HEK293T (cell line): Measurements from ENCODE around the gene E2F2.

ENCODE experiments used
- CTCF ChIA-PET: fragments of 350-600 bp; formaldehyde crosslinking; extraction: SDS; loops from one replicate; lab custom pipeline; 2021; ENCODE audit warnings: antibody characterized with exemption, inconsistent platforms; lab: Yijun Ruan, JAX
- POLR2A ChIA-PET: fragments of 350-600 bp; formaldehyde crosslinking; extraction: SDS; loops from one replicate; lab custom pipeline; 2020; ENCODE audit warnings: antibody characterized with exemption, inconsistent platforms; lab: Yijun Ruan, JAX
- DNase-seq: peaks from one replicate; pipeline ENCODE4 v3.0.0; 2012; ENCODE audit warnings: mixed read lengths; ENCODE audit errors: extremely low spot score
- ARNT ChIP-seq: fragments of 450-650 bp; IDR thresholded peaks from 2 replicates; pipeline ENCODE4 v1.6.1; 2017; ENCODE audit warnings: mild to moderate bottlenecking
- BHLHE40 ChIP-seq: fragments of 450-650 bp; IDR thresholded peaks from 2 replicates; pipeline ENCODE4 v1.6.1; 2016; ENCODE audit warnings: mild to moderate bottlenecking, moderate library complexity, borderline replicate concordance
- CTBP1 ChIP-seq: fragments of 450-650 bp; IDR thresholded peaks from 2 replicates; pipeline ENCODE4 v1.6.1; 2016; ENCODE audit warnings: borderline replicate concordance
- ELF4 ChIP-seq: fragments of 450-650 bp; IDR thresholded peaks from 2 replicates; pipeline ENCODE4 v1.6.1; 2017; ENCODE audit warnings: antibody characterized with exemption
- FOXA1 ChIP-seq: fragments of 450-650 bp; IDR thresholded peaks from 2 replicates; pipeline ENCODE4 v1.6.1; 2016; ENCODE audit warnings: mild to moderate bottlenecking
- FOXK2 ChIP-seq: fragments of 450-650 bp; IDR thresholded peaks from 2 replicates; pipeline ENCODE4 v1.6.1; 2016; ENCODE audit warnings: mild to moderate bottlenecking
- FOXM1 ChIP-seq: fragments of 450-650 bp; IDR thresholded peaks from 2 replicates; pipeline ENCODE4 v1.6.1; 2017; ENCODE audit warnings: mild to moderate bottlenecking, borderline replicate concordance
- HDGF ChIP-seq: fragments of 450-650 bp; IDR thresholded peaks from 2 replicates; pipeline ENCODE4 v1.6.1; 2017; ENCODE audit warnings: antibody characterized with exemption, borderline replicate concordance
- L3MBTL2 ChIP-seq: fragments of 450-650 bp; conservative IDR thresholded peaks from 2 replicates; pipeline ENCODE4 v1.6.1; 2016; ENCODE audit warnings: mild to moderate bottlenecking
- LEF1 ChIP-seq: fragments of 450-650 bp; IDR thresholded peaks from 2 replicates; pipeline ENCODE4 v1.6.1; 2017; ENCODE audit warnings: mild to moderate bottlenecking, borderline replicate concordance
- NFRKB ChIP-seq: fragments of 450-650 bp; IDR thresholded peaks from 2 replicates; pipeline ENCODE4 v1.6.1; 2016; ENCODE audit warnings: mild to moderate bottlenecking, moderate library complexity
- SP1 ChIP-seq: fragments of 450-650 bp; IDR thresholded peaks from 2 replicates; pipeline ENCODE4 v1.6.1; 2017
- SUZ12 ChIP-seq: fragments of 450-650 bp; IDR thresholded peaks from 2 replicates; pipeline ENCODE4 v1.6.1; 2016; ENCODE audit warnings: mild to moderate bottlenecking
- TARDBP ChIP-seq: fragments of 450-650 bp; IDR thresholded peaks from 2 replicates; pipeline ENCODE4 v1.6.1; 2016
- ZNF384 ChIP-seq: fragments of 450-650 bp; IDR thresholded peaks from 2 replicates; pipeline ENCODE4 v1.6.1; 2016
- TF ChIP-seq, protein P1 (sequence below): fragments of 450-650 bp; IDR thresholded peaks from 2 replicates; pipeline ENCODE4 v1.6.1; 2016

E2F2 gene

GRCh38 chr1:23568608-23569383 lies 37.8 kb upstream of the E2F2 start:
- no peak for DNase-seq
- POLR2A ChIA-PET = interaction anchor here (1.3 to 2.2 kb wide), 2 partner anchors 13 to 52 kb away, joined by 3 to 10 read pairs; no protein-coding TSS in a partner anchor
- CTCF ChIA-PET = no interaction called here
- TF ChIP-seq ZNF384 = no peak
- TF ChIP-seq BHLHE40 = no peak
- no peak for TF ChIP-seq SP1
- TF ChIP-seq HDGF = no peak
- no peak for TF ChIP-seq FOXM1
- TF ChIP-seq, protein P1, sequence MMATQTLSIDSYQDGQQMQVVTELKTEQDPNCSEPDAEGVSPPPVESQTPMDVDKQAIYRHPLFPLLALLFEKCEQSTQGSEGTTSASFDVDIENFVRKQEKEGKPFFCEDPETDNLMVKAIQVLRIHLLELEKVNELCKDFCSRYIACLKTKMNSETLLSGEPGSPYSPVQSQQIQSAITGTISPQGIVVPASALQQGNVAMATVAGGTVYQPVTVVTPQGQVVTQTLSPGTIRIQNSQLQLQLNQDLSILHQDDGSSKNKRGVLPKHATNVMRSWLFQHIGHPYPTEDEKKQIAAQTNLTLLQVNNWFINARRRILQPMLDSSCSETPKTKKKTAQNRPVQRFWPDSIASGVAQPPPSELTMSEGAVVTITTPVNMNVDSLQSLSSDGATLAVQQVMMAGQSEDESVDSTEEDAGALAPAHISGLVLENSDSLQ = no peak
- TF ChIP-seq ELF4 = no peak
- TF ChIP-seq TARDBP = no peak
- TF ChIP-seq CTBP1 = no peak
- no peak for TF ChIP-seq NFRKB
- no peak for TF ChIP-seq SUZ12
- no peak for TF ChIP-seq ARNT
- no peak for TF ChIP-seq L3MBTL2
- no peak for TF ChIP-seq FOXA1
- TF ChIP-seq LEF1 = no peak
- TF ChIP-seq FOXK2 = no peak

GRCh38 chr1:23567996-23568607 lies 37.1 kb upstream of the E2F2 start:
- ChIA-PET POLR2A (interaction anchor here (1.3 to 2.2 kb wide), 2 partner anchors 13 to 53 kb away, joined by 3 to 10 read pairs; no protein-coding TSS in a partner anchor), CTCF (no interaction called here)

GRCh38 chr1:23567629-23567995 lies 36.6 kb upstream of the E2F2 start:
- ChIA-PET CTCF (no interaction called here), POLR2A (interaction anchor here (2.2 kb wide), 1 partner anchor 12 kb away, joined by 10 read pairs; no protein-coding TSS in a partner anchor)
- no peak for TF ChIP-seq CTBP1
- TF ChIP-seq TARDBP = no peak
- no peak for TF ChIP-seq ZNF384
- TF ChIP-seq SUZ12 = no peak
- TF ChIP-seq FOXA1 = no peak
- no peak for TF ChIP-seq LEF1
- no peak for TF ChIP-seq FOXK2
- no peak for DNase-seq

More at GRCh38 chr1:23567996-23568607, 37.1 kb upstream of the E2F2 start:
- TF ChIP-seq, protein P1 = no peak
- TF ChIP-seq ARNT (no peak), SP1 (no peak), FOXA1 (no peak), ELF4 (no peak), CTBP1 (no peak), BHLHE40 (no peak)
- no peak for DNase-seq

DNA sequence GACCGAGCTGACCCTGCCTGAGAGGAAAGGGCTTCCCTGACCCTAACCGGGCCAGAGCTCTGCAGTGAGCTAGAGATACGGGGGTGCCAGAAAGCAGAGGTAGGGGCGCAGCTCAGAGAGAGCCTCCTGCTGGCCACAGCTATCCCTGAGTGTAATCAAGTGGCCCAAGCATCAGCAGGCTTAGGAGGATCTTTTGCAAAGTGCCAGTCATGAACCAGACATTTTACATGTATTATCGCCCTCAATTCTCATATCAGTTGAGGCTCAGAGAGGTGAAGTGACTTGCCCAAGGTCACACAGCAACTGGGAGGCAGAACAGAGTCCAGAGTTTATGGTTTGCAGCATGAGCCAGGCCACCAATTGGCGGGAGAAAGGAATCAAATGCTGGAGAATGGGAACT lies 35.3 kb upstream of the E2F2 start:
- TF ChIP-seq TARDBP = no peak
- no peak for DNase-seq
- CTCF ChIA-PET = no interaction called here
- POLR2A ChIA-PET = interaction anchor here (1.3 kb wide), 1 partner anchor 24 kb away, joined by 3 read pairs; no protein-coding TSS in a partner anchor

- CTCF ChIA-PET = no interaction called here
- TF ChIP-seq, protein P1 = no peak
- TF ChIP-seq FOXK2 = no peak
- TF ChIP-seq FOXA1 = no peak
- TF ChIP-seq HDGF = no peak
- TF ChIP-seq ELF4 = no peak
- TF ChIP-seq FOXM1 = no peak
- TF ChIP-seq SP1 = no peak
- no peak for TF ChIP-seq CTBP1
- no peak for TF ChIP-seq ZNF384
- DNase-seq = no peak
- POLR2A ChIA-PET = interaction anchor here (0.7 to 1.3 kb wide), 3 partner anchors 11 to 25 kb away, joined by 3 to 4 read pairs (median 3); no protein-coding TSS in a partner anchor
These were observed 34.7 kb upstream of the E2F2 start for GRCh38 chr1:23565776-23566175.

- CTCF ChIA-PET = interaction anchor here (0.6 to 1.0 kb wide), 3 partner anchors 20 to 73 kb away, joined by 3 read pairs; no protein-coding TSS in a partner anchor
These were observed 33.6 kb upstream of the E2F2 start for GRCh38 chr1:23564529-23565122.

More at GRCh38 chr1:23564529-23565122, 33.6 kb upstream of the E2F2 start:
- TF ChIP-seq HDGF = no peak
- no peak for TF ChIP-seq NFRKB
- no peak for TF ChIP-seq FOXM1
- TF ChIP-seq BHLHE40 = no peak
- TF ChIP-seq, protein P1 = no peak
- no peak for TF ChIP-seq L3MBTL2
- TF ChIP-seq FOXK2 = no peak
- TF ChIP-seq CTBP1 = no peak
- TF ChIP-seq FOXA1 = no peak
- TF ChIP-seq SP1 = no peak
- TF ChIP-seq LEF1 = no peak
- TF ChIP-seq ELF4 = no peak
- TF ChIP-seq ARNT = no peak
- TF ChIP-seq TARDBP = no peak
- TF ChIP-seq SUZ12 = no peak
- TF ChIP-seq ZNF384 = no peak
- POLR2A ChIA-PET = interaction anchor here (0.6 to 1.7 kb wide), 3 partner anchors 10 to 1877 kb away, joined by 3 to 5 read pairs (median 4); no protein-coding TSS in a partner anchor
- no peak for DNase-seq
